Lung (tissue), 12 donors: ENCODE results near the gene CEBPE. TPM values are rescaled to one million over a fixed set of nuclear protein-coding genes. Genes with fewer than 3 reads are reported as not detected.
A peak's percentile ranks its signal among the peaks of the same experiment; 100 is the strongest.

Experiments used
- ATAC-seq: fragments of 200-7000 bp; cut with Tn5 transposase; one replicate; pipeline ENCODE4 v1.9.1; 2020; ENCODE audit warnings: moderate number of reproducible peaks; ENCODE audit not compliant: insufficient read depth, low FRiP score
- DNase-seq, 3 donors: peaks; one replicate each; pipeline ENCODE4 v3.0.0-alpha.2; 2013 to 2017
- H3K27ac ChIP-seq, 2 donors: one replicate each; pipeline ENCODE4 v1.5.1; 2013; ENCODE audit warnings: mild to moderate bottlenecking in 2 of 2, moderate library complexity in 2 of 2, control low read depth in 1 of 2, inconsistent platforms in 1 of 2, low read depth in 1 of 2, low read length in 1 of 2
- H3K27me3 ChIP-seq, 3 donors: one replicate each; pipeline ENCODE4 v1.5.1; 2013; ENCODE audit warnings: low read length in 2 of 3; ENCODE audit not compliant: control insufficient read depth in 3 of 3, insufficient read depth in 3 of 3
- H3K36me3 ChIP-seq, 4 donors: one replicate each; pipeline ENCODE4 v1.5.1; 2013; ENCODE audit warnings: low read length in 4 of 4, mild to moderate bottlenecking in 1 of 4, moderate library complexity in 1 of 4; ENCODE audit not compliant: control insufficient read depth in 4 of 4, insufficient read depth in 4 of 4
- H3K4me1 ChIP-seq, 5 donors: one replicate each; pipeline ENCODE4 v1.5.1; 2013; ENCODE audit warnings: low read length in 5 of 5, mild to moderate bottlenecking in 2 of 5, moderate library complexity in 1 of 5; ENCODE audit not compliant: control insufficient read depth in 5 of 5, insufficient read depth in 5 of 5
- H3K4me3 ChIP-seq: one replicate; pipeline ENCODE4 v1.5.1; 2013; ENCODE audit warnings: mild to moderate bottlenecking, control low read depth, moderate library complexity
- H3K9ac ChIP-seq, 2 donors: one replicate each; pipeline ENCODE4 v1.5.1; 2013; ENCODE audit warnings: low read length in 2 of 2, control low read depth in 1 of 2; ENCODE audit not compliant: insufficient read depth in 1 of 2
- H3K9me3 ChIP-seq, 4 donors: one replicate each; pipeline ENCODE4 v1.5.1; 2013; ENCODE audit warnings: low read length in 3 of 4, mild to moderate bottlenecking in 1 of 4, moderate library complexity in 1 of 4; ENCODE audit not compliant: control insufficient read depth in 4 of 4, insufficient read depth in 3 of 4
- WGBS, 2 donors: extraction: QIAGEN DNeasy Blood & Tissue Kit; methylation state at CpG; one replicate each; pipeline ENCODE4 v1.1.7; 2013; 5-methylcytosine and 5-hydroxymethylcytosine counted together
- polyA plus RNA-seq, 2 donors: library from polyadenylated mRNA; stranded (reverse); fragments of 200-250 nt; gene quantifications; one replicate each; pipeline ENCODE4 v1.2.1, GENCODE V29; 2013
- total RNA-seq, 2 donors: library from RNA; depleted of rRNA in 1 of 2; stranded (reverse); fragments of >200 nt in 1 of 2; gene quantifications; one replicate each; pipeline ENCODE4 v1.2.1, GENCODE V29; 2014 to 2021
- TF ChIP-seq, protein P1 (sequence below): IDR thresholded peaks from 2 replicates; pipeline ENCODE4 v1.5.1; 2012; ENCODE audit warnings: mild to moderate bottlenecking; ENCODE audit errors: control extremely low read depth, extremely low read depth
- donor health status: control.
- donor health status: control.
- donor health status: Bipolar disorder and iron deficiency.
- donor health status: healthy.
- donor health status: DM: yes; HTN: yes; CAD: no.

CEBPE gene
- total and polyA plus RNA-seq, 4 donors: 0.16 to 3.5 (median 0.67) TPM; not detected in 1

DNA sequence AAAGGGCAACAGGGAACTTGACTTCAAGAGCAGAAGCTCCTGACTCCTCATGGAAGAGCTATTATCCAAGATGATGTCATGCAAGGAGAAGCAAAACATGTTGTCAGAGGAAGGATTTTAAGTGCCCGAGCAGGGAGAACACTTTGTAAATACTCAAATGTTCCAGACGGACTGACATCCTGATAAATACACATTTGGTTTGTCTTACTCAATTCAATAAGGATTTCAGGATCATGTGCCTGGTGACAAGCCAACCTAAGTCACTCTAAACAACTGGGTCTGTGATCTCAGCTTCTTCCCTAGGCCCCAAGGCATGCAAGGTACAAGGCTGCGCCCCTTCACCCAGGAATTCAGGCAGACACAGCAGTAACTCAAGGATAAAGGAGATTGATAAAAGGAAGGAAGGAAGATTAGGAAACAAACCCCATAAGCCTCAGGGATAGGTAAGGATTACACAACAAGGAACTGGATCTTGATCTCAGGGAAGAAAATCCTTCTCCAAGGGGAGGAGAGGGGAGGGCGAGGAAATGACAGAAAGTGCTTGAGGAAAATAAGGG, 26.8 kb upstream of the CEBPE start:
- ATAC-seq: peak; percentile 28
- peaks cover 0 to 6% (median 5%) of the 10 kb centered on the region in 5 donors for H3K4me1 ChIP-seq
- DNase-seq: no peak
- H3K27ac ChIP-seq: peak overlapping the region in 1 of 2 donors; percentile 71
- H3K9ac ChIP-seq: no peak overlapping the region
- no peaks in the 10 kb centered on the region for H3K27me3 ChIP-seq
- 64 to 75% methylated on average over 4 of the region's 4 CpGs for WGBS, 2 donors
- H3K4me3 ChIP-seq: no peak overlapping the region
- H3K36me3 ChIP-seq: peaks cover 0 to 46% (median 19%) of the 10 kb centered on the region in 4 donors
- TF ChIP-seq, protein P1, sequence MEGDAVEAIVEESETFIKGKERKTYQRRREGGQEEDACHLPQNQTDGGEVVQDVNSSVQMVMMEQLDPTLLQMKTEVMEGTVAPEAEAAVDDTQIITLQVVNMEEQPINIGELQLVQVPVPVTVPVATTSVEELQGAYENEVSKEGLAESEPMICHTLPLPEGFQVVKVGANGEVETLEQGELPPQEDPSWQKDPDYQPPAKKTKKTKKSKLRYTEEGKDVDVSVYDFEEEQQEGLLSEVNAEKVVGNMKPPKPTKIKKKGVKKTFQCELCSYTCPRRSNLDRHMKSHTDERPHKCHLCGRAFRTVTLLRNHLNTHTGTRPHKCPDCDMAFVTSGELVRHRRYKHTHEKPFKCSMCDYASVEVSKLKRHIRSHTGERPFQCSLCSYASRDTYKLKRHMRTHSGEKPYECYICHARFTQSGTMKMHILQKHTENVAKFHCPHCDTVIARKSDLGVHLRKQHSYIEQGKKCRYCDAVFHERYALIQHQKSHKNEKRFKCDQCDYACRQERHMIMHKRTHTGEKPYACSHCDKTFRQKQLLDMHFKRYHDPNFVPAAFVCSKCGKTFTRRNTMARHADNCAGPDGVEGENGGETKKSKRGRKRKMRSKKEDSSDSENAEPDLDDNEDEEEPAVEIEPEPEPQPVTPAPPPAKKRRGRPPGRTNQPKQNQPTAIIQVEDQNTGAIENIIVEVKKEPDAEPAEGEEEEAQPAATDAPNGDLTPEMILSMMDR: no peak
- no peaks in the 10 kb centered on the region for H3K9me3 ChIP-seq

- H3K36me3 ChIP-seq: peaks cover 0 to 46% (median 22%) of the 10 kb centered on the region in 4 donors
- no peak overlapping the region for H3K27ac ChIP-seq
- no peak overlapping the region for H3K4me3 ChIP-seq
- peaks cover 0 to 6% (median 5%) of the 10 kb centered on the region in 5 donors for H3K4me1 ChIP-seq
- H3K27me3 ChIP-seq: no peaks in the 10 kb centered on the region
- no peaks in the 10 kb centered on the region for H3K9me3 ChIP-seq
- WGBS, 2 donors: 85 to 92% methylated on average over 1 of the region's 1 CpG
- no peak for DNase-seq
- ATAC-seq: no peak
- TF ChIP-seq, protein P1: no peak
- no peak overlapping the region for H3K9ac ChIP-seq
Measured at GRCh38 chr14:23143911-23144310, 24.9 kb upstream of the CEBPE start.

DNA sequence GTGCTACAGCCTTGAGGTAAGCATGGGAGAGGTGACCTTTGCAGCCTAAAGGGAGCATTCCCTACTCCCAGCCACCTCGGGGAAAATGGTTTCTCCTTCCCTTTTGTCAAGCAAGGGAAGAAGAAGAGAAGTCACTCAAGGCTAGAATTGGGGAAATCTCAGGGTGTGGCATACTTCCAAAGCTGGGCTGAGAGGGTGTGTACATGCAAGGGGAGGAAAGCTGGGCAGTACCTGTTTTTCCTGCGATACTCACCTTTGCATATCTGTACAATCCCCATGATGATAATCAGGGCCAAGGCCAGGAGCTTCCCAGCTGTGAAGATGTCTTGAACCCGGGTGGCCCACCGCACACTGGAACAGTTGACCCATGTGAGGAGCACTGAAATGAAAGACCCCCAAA, 23.8 kb upstream of the CEBPE start:
- no peak for ATAC-seq
- Histone ChIP-seq H3K36me3 (peaks cover 0 to 47% (median 23%) of the 10 kb centered on the region in 4 donors), H3K27ac (peak overlapping the region in 1 of 2 donors; percentile 38), H3K9ac (no peak overlapping the region), H3K9me3 (no peaks in the 10 kb centered on the region), H3K4me1 (peaks cover 0 to 8% (median 5%) of the 10 kb centered on the region in 5 donors), H3K4me3 (no peak overlapping the region), H3K27me3 (no peaks in the 10 kb centered on the region)
- DNase-seq: no peak
- 79 to 84% methylated on average over 4 of the region's 4 CpGs for WGBS, 2 donors
- TF ChIP-seq, protein P1: no peak
